Endodermal cell (in vitro differentiated cells): ENCODE results near the gene ACD. TPM values are rescaled to one million over a fixed set of nuclear protein-coding genes. Genes with fewer than 3 reads are reported as not detected.

ENCODE experiments used
- DNase-seq: peaks from one replicate; pipeline ENCODE4 v3.0.0-alpha.2; 2017
- H3K27ac ChIP-seq: 2 replicates; pipeline ENCODE4 v1.5.1; 2013; ENCODE audit warnings: mild to moderate bottlenecking, low read depth, low read length, moderate library complexity
- H3K27me3 ChIP-seq: 2 replicates; pipeline ENCODE4 v1.6.1; 2013; ENCODE audit warnings: mild to moderate bottlenecking, low read length, moderate library complexity; ENCODE audit not compliant: insufficient read depth, control insufficient read depth, poor library complexity, severe bottlenecking
- H3K36me3 ChIP-seq: 2 replicates; pipeline ENCODE4 v1.7.0; 2013; ENCODE audit warnings: mild to moderate bottlenecking, low read length, moderate library complexity; ENCODE audit not compliant: control insufficient read depth, insufficient read depth
- H3K4me1 ChIP-seq: one replicate; pipeline ENCODE4 v1.7.0; 2013; ENCODE audit warnings: low read length; ENCODE audit not compliant: control insufficient read depth, insufficient read depth
- H3K4me3 ChIP-seq: 2 replicates; pipeline ENCODE4 v1.5.1; 2013; ENCODE audit warnings: mild to moderate bottlenecking, low read length, moderate library complexity
- H3K9ac ChIP-seq: 2 replicates; pipeline ENCODE4 v1.6.1; 2013; ENCODE audit warnings: mild to moderate bottlenecking, low read length, moderate library complexity; ENCODE audit not compliant: poor library complexity, severe bottlenecking; ENCODE audit errors: extremely low read depth
- H3K9me3 ChIP-seq: 2 replicates; pipeline ENCODE4 v1.6.1; 2013; ENCODE audit warnings: mild to moderate bottlenecking, low read length, moderate library complexity; ENCODE audit not compliant: control insufficient read depth
- H3K27ac Mint-ChIP-seq: 2 replicates; pipeline ENCODE4 v1.8.0; 2020; ENCODE audit warnings: mixed read lengths
- H3K27me3 Mint-ChIP-seq: 2 replicates; pipeline ENCODE4 v1.8.0; 2021; ENCODE audit warnings: mild to moderate bottlenecking, mixed read lengths; ENCODE audit not compliant: insufficient read depth
- H3K36me3 Mint-ChIP-seq: 2 replicates; pipeline ENCODE4 v1.8.0; 2020; ENCODE audit warnings: low read depth, mixed read lengths
- H3K4me1 Mint-ChIP-seq: 2 replicates; pipeline ENCODE4 v1.8.0; 2020; ENCODE audit warnings: mixed read lengths
- H3K4me3 Mint-ChIP-seq: 2 replicates; pipeline ENCODE4 v1.8.0; 2020; ENCODE audit warnings: mild to moderate bottlenecking, moderate library complexity, mixed read lengths
- H3K9me3 Mint-ChIP-seq: 2 replicates; pipeline ENCODE4 v1.8.0; 2020; ENCODE audit warnings: mild to moderate bottlenecking, mixed read lengths
- WGBS, 2 experiments: methylation state at CpG; one replicate each; pipeline versions ENCODE4 v1.1.5 to v1.1.7; 2013; ENCODE audit warnings: missing lambda C conversion rate in 2 of 2, mixed read lengths in 1 of 2; ENCODE audit not compliant: insufficient coverage in 1 of 2, insufficient read length in 1 of 2; 5-methylcytosine and 5-hydroxymethylcytosine counted together
- total RNA-seq, 2 donors: library from RNA; stranded (reverse); fragmentation: NEBNext Ultra II Directional in 1 of 2; extraction: Animal tissue kit (Norgen Biotek cat#: 25700) in 1 of 2; gene quantifications; 2 replicates in 1 of 2; 3 replicates in 1 of 2; pipeline ENCODE4 v1.2.1, GENCODE V29; 2021
- TF ChIP-seq, protein P1 (sequence below): fragments of 200-600 bp; sonication (generic); conservative IDR thresholded peaks from 2 replicates; pipeline ENCODE4 v1.5.0; 2021; ENCODE audit warnings: antibody characterized with exemption, mild to moderate bottlenecking

ACD gene
- total RNA-seq, 2 donors from 2014 or later = 39.3 to 41.5 TPM

DNA sequence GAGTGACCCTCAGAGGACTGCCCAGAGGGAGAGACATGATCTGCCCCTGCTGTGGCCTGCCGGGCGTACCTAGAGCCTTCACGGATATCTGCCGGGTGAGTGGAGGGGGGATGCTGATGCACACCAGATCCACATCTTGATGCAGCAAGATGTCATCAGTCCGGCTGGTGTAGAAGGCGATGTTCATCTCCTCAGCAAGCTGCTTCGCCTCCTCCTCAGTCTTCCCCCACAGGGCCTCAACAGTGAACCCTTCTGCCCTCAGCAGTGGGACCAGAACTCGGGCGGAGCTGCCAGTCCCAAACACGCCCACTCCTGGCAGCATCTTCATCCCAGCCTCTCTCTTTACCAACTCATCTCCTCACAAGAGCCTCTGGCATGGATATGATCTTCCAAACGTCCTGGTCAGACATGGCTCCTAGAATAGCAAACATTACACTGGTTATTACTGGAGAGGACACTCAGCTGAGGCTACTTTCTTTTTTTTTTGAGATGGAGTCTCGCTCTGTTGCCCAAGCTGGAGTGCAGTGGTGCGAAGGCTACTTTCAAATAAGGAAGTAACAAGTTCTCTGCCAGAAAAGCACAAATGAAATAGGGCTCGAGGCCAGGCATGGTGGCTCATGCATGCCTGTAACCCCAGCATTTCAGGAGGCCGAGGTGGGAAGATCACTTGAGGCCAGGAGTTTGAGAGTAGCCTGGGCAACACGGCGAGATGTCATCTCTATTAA, 25.5 kb upstream of the ACD start:
- Histone ChIP-seq H3K27me3 (no peaks in the 10 kb centered on the region), H3K27ac (no peak overlapping the region)
- WGBS, 2 experiments = 91 to 93% methylated on average over 13 to 15 of the region's 17 CpGs

DNA sequence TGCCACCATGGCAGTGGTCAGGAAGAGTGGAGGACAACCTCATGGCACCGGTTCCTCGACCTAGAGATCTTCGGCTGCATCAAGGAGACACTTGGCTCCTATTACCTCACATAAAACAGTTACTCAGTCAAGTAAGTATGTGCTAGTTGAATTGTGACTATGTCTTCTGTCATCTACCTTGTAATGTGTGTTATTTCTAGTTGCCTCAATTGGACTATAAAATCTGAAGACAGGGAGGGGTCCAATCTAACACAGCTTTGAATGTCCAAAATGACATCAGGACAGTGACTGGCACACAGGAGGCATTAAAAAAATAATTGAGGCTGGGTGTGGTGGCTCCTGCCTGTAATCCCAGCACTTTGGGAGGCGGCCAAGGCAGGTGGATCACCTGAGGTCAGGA, 23.7 kb upstream of the ACD start:
- Mint-ChIP-seq H3K36me3 (peaks cover 27% of the 10 kb centered on the region), H3K9me3 (no peaks in the 10 kb centered on the region), H3K4me1 (no peaks in the 10 kb centered on the region), H3K4me3 (no peak overlapping the region), H3K27me3 (no peaks in the 10 kb centered on the region), H3K27ac (no peak overlapping the region)
- no peaks in the 10 kb centered on the region for H3K4me1 ChIP-seq
- no peak overlapping the region for H3K4me3 ChIP-seq
- no peak overlapping the region for H3K27ac ChIP-seq
- H3K9ac ChIP-seq = no peak overlapping the region
- no peaks in the 10 kb centered on the region for H3K27me3 ChIP-seq
- no peaks in the 10 kb centered on the region for H3K9me3 ChIP-seq
- DNase-seq = no peak
- H3K36me3 ChIP-seq = peaks cover 25% of the 10 kb centered on the region
- 100% methylated on average over 4 of the region's 4 CpGs; no CpG with 5 or more reads in 1 of the 2 experiments for WGBS, 2 experiments
- TF ChIP-seq, protein P1, sequence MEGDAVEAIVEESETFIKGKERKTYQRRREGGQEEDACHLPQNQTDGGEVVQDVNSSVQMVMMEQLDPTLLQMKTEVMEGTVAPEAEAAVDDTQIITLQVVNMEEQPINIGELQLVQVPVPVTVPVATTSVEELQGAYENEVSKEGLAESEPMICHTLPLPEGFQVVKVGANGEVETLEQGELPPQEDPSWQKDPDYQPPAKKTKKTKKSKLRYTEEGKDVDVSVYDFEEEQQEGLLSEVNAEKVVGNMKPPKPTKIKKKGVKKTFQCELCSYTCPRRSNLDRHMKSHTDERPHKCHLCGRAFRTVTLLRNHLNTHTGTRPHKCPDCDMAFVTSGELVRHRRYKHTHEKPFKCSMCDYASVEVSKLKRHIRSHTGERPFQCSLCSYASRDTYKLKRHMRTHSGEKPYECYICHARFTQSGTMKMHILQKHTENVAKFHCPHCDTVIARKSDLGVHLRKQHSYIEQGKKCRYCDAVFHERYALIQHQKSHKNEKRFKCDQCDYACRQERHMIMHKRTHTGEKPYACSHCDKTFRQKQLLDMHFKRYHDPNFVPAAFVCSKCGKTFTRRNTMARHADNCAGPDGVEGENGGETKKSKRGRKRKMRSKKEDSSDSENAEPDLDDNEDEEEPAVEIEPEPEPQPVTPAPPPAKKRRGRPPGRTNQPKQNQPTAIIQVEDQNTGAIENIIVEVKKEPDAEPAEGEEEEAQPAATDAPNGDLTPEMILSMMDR = no peak

More for the DNA sequence above, 25.5 kb upstream of the ACD start:
- no peaks in the 10 kb centered on the region for H3K4me1 ChIP-seq
- Mint-ChIP-seq H3K4me3 (no peak overlapping the region), H3K36me3 (peaks cover 28% of the 10 kb centered on the region), H3K27ac (peak overlapping the region; percentile 39), H3K9me3 (no peaks in the 10 kb centered on the region), H3K4me1 (no peaks in the 10 kb centered on the region), H3K27me3 (no peaks in the 10 kb centered on the region)
- H3K9me3 ChIP-seq = no peaks in the 10 kb centered on the region
- H3K9ac ChIP-seq = no peak overlapping the region
- H3K36me3 ChIP-seq = peaks cover 21% of the 10 kb centered on the region
- no peak for DNase-seq
- H3K4me3 ChIP-seq = no peak overlapping the region
- TF ChIP-seq, protein P1 = no peak

DNA sequence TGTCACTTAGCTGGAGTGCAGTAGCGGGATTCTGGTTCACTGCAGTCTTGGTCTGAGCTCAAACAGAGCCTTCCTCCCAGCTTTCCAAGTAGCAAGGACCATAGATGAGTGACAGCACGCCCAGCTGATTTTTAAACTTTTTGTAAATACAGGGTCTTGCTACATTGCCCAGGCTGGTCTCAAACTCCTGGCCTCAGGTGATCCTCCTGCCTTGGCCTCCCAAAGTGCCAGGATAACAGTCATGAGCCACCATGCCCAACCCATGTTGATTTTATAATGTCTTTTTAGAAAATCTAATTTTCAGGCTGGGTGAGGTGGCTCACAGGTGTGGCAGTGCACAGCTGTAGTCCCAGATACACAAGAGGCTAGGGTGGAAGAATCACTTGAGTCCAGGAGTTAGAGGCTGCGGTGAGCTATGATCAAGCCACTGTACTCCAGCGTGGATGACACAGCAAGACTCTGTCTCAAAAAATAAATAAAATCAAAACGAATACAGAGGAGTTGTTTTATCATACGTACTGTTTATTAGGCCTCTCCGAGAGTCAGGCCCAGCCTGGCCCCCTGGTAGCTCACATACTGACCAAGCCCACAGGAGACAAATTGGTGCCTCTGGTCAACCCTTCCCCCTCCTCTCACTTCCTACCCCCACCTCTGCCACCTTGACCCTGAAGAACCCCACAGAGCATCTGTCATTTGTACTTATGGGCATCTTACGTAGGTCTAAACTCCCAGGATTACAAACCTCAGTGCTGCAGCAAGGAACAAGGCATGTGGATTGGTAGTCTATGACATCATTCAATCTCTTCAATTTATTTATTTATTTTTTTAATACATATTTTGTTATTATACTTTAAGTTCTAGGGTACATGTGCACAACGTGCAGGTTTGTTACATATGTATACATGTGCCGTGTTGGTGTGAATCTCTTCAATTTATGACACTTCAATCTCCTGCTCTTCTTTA, 20.2 kb upstream of the ACD start:
- H3K9me3 ChIP-seq = no peaks in the 10 kb centered on the region
- Mint-ChIP-seq H3K4me1 (no peaks in the 10 kb centered on the region), H3K4me3 (no peak overlapping the region), H3K27me3 (no peaks in the 10 kb centered on the region), H3K36me3 (peaks cover 26% of the 10 kb centered on the region), H3K9me3 (no peaks in the 10 kb centered on the region), H3K27ac (no peak overlapping the region)
- WGBS, 2 experiments = 92% methylated on average over 7 to 10 of the region's 10 CpGs
- no peak overlapping the region for H3K9ac ChIP-seq
- no peaks in the 10 kb centered on the region for H3K27me3 ChIP-seq
- TF ChIP-seq, protein P1 = no peak
- H3K4me3 ChIP-seq = no peak overlapping the region
- DNase-seq = peak; percentile 17
- no peaks in the 10 kb centered on the region for H3K4me1 ChIP-seq
- H3K27ac ChIP-seq = no peak overlapping the region
- peaks cover 23% of the 10 kb centered on the region for H3K36me3 ChIP-seq
